AG04450 (cell line): ENCODE results near the gene ARFGEF3. TPM values are rescaled to one million over a fixed set of nuclear protein-coding genes. Genes with fewer than 3 reads are reported as not detected.

ENCODE experiments used
- CTCF ChIA-PET: fragments of 300-600, 350-600 bp; formaldehyde crosslinking; extraction: SDS; loops from one replicate; lab custom pipeline; 2022; ENCODE audit warnings: antibody characterized with exemption, inconsistent platforms; lab: Charles Lee
- POLR2A ChIA-PET: fragments of 350-600 bp; formaldehyde crosslinking; extraction: SDS; loops from one replicate; lab custom pipeline; 2021; ENCODE audit warnings: antibody characterized with exemption, inconsistent platforms; lab: Yijun Ruan, JAX
- DNase-seq: peaks from one replicate; pipeline ENCODE4 v3.0.0-alpha.2; 2011; ENCODE audit warnings: low read depth, low spot score
- H3K27ac ChIP-seq: one replicate; pipeline ENCODE4 v1.5.1; 2012; ENCODE audit warnings: low read depth, low read length, control low read depth
- H3K27me3 ChIP-seq: one replicate; pipeline ENCODE4 v1.6.0; 2012; ENCODE audit warnings: low read length; ENCODE audit not compliant: control insufficient read depth, insufficient read depth
- H3K4me3 ChIP-seq: 2 replicates; pipeline ENCODE4 v1.5.1; 2011; ENCODE audit warnings: mild to moderate bottlenecking, low read depth, low read length, control low read depth
- H3K9me3 ChIP-seq: 2 replicates; pipeline ENCODE4 v1.5.1; 2012; ENCODE audit warnings: low read length; ENCODE audit not compliant: control insufficient read depth, insufficient read depth
- CTCF ChIP-seq: IDR thresholded peaks from 2 replicates; pipeline ENCODE4 v1.5.1; 2011; ENCODE audit warnings: low read depth, low read length, control low read depth, inconsistent platforms
- polyA plus RNA-seq: library from polyadenylated mRNA; depleted of rRNA; stranded (reverse); fragments of >200 nt; gene quantifications from 2 replicates; pipeline ENCODE4 v1.2.3, GENCODE V29; 2011

Gene ARFGEF3
- polyA plus RNA-seq, 1 experiment: 0.02 TPM

- TF ChIP-seq CTCF: no peak
- CTCF ChIA-PET: no interaction called here
Measured at GRCh38 chr6:138238368-138238767, 76.6 kb downstream of the ARFGEF3 start.

DNA sequence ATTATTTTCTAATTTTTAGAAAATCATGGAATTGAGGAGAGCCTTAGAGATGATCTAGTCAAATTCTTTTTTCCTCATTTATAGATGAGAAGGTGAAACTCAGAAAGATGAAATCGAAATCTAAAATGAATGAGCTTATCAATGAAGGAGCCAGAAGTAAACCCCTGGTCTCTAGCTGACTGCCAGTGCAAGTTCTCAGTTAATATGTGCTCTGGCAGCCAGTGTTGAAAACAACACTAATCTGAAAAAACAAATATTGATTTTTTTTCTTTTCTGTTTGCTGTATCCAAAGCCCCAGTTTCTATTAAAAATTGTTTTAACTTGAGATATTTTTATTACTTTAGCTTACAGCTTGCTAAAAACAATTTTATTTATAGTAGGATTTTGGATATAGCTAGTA, 78.0 kb downstream of the ARFGEF3 start:
- no peak for TF ChIP-seq CTCF
- ChIA-PET CTCF (no interaction called here), POLR2A (no interaction called here)
- Histone ChIP-seq H3K9me3 (no peaks in the 10 kb centered on the region), H3K27ac (no peak overlapping the region), H3K4me3 (no peak overlapping the region), H3K27me3 (peaks cover 2% of the 10 kb centered on the region)
- no peak for DNase-seq

More at GRCh38 chr6:138238368-138238767, 76.6 kb downstream of the ARFGEF3 start:
- Histone ChIP-seq H3K27me3 (peaks cover 2% of the 10 kb centered on the region), H3K9me3 (no peaks in the 10 kb centered on the region), H3K27ac (no peak overlapping the region), H3K4me3 (no peak overlapping the region)
- POLR2A ChIA-PET: no interaction called here
- no peak for DNase-seq

GRCh38 chr6:138240476-138241245, 78.9 kb downstream of the ARFGEF3 start:
- ChIA-PET CTCF (no interaction called here), POLR2A (no interaction called here)
- Histone ChIP-seq H3K4me3 (no peak overlapping the region), H3K27ac (no peak overlapping the region), H3K27me3 (peaks cover 2% of the 10 kb centered on the region), H3K9me3 (no peaks in the 10 kb centered on the region)
- DNase-seq: no peak
- no peak for TF ChIP-seq CTCF

DNA sequence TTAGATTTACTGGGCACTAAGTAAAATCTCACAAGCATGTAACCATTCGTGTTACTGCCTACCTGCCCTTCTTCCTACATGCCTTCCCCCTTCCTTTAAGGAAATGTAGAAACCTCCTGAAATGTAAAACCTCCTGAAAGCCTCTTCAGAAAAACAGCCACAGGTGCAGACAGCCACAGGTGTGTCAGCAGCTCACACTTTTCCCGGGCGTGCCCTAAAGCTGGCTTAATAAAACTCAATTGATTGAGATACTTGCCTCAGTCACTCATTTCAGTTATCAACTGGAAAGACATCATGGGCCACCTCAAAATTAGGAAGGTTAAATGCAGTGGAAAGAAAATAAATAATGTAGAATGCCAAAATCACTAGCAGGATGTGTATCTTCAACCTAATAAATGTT, 79.6 kb downstream of the ARFGEF3 start:
- H3K4me3 ChIP-seq: no peak overlapping the region
- ChIA-PET CTCF (no interaction called here), POLR2A (no interaction called here)
- TF ChIP-seq CTCF: no peak
- H3K9me3 ChIP-seq: no peaks in the 10 kb centered on the region
- peaks cover 2% of the 10 kb centered on the region for H3K27me3 ChIP-seq
- H3K27ac ChIP-seq: no peak overlapping the region
- DNase-seq: no peak

- Histone ChIP-seq H3K9me3 (no peaks in the 10 kb centered on the region), H3K27ac (no peak overlapping the region), H3K27me3 (peaks cover 2% of the 10 kb centered on the region), H3K4me3 (no peak overlapping the region)
- no peak for TF ChIP-seq CTCF
- ChIA-PET POLR2A (no interaction called here), CTCF (no interaction called here)
- no peak for DNase-seq
Measured at GRCh38 chr6:138241934-138242333, 80.2 kb downstream of the ARFGEF3 start.
